ENCODE measurements around the gene SEC61B. TPM values are rescaled to one million over a fixed set of nuclear protein-coding genes. Genes with fewer than 3 reads are reported as not detected.
A peak's percentile ranks its signal among the peaks of the same experiment; 100 is the strongest.

The SEC61B gene
- total and polyA plus RNA-seq, 9 of the 15 experiments (the other 6 are each of a cell fraction or from before 2014, with no cell fraction given), result 57.8 to 262 (median 172) TPM

GRCh38 chr9:99222416-99223270, 561 bp downstream of the SEC61B start (continued):
- no peak for TF ChIP-seq ZNF143 (CRISPR knock-in tag; IDR thresholded peaks at IDR 0.05)
- TF ChIP-seq TRIM25 (IDR thresholded peaks at IDR 0.05; ENCODE audit: borderline replicate concordance), result no peak
- TF ChIP-seq ILF3 (IDR thresholded peaks at IDR 0.05; ENCODE audit: borderline replicate concordance), result no peak
- TF ChIP-seq CTCFL (IDR thresholded peaks at IDR 0.05; ENCODE audit: borderline replicate concordance, insufficient read depth, low read depth, low read length, poor library complexity, severe bottlenecking), result no peak
- TF ChIP-seq KLF13 (tag; IDR thresholded peaks at IDR 0.05; ENCODE audit: borderline replicate concordance, low read depth), result no peak
- no peak for TF ChIP-seq MAFK (IDR thresholded peaks at IDR 0.05; ENCODE audit: low read length)
- no peak for TF ChIP-seq KDM5B (IDR thresholded peaks at IDR 0.05; ENCODE audit: insufficient replicate concordance, low read depth, low read length)
- TF ChIP-seq ETS2 (tag; IDR thresholded peaks at IDR 0.05; ENCODE audit: borderline replicate concordance, poor library complexity, severe bottlenecking), result no peak
- TF ChIP-seq GATAD2A (IDR thresholded peaks at IDR 0.05), result no peak
- TF ChIP-seq ZNF76 (CRISPR knock-in tag; IDR thresholded peaks at IDR 0.05; ENCODE audit: borderline replicate concordance), result no peak
- peak; percentile 28 for TF ChIP-seq ZBTB40 (IDR thresholded peaks at IDR 0.05)
- TF ChIP-seq ZBTB40 (CRISPR knock-in tag; IDR thresholded peaks at IDR 0.05), result no peak
